Daoy (cell line): Measurements from ENCODE around the gene ASS1. TPM values are rescaled to one million over a fixed set of nuclear protein-coding genes. Genes with fewer than 3 reads are reported as not detected.
A peak's percentile ranks its signal among the peaks of the same experiment; 100 is the strongest.

Source experiments
- DNase-seq: peaks from one replicate; pipeline ENCODE4 v3.0.0-alpha.2; 2015; ENCODE audit warnings: low read depth
- total RNA-seq: library from RNA; depleted of rRNA; stranded (reverse); fragments of >200 nt; shearing (Covaris generic); gene quantifications from 2 replicates; pipeline ENCODE4 v1.2.3, GENCODE V29; 2014; rRNA removed

The ASS1 gene
- total RNA-seq, 1 experiment from 2014 or later = 84.5 TPM

DNA sequence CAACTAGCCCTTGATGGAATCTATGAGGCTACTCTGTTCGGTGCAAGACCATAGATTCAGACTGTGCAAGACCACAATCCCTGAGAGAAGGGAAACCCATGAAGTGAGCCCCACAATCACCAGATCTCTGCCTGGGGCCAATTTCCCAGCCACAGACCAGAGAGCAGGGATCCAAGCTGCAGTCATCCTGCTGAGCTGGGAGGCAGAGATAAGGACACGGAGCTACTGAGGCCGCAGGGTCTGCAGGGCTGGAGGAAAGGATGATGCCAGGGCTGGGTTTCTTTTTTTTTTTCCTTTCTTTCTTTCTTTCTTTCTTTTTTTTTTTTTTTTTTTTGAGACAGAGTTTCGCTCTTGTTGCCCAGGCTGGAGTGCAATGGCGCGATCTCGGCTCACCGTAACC is 86.9 kb downstream of the ASS1 start:
- DNase-seq = no peak

DNA sequence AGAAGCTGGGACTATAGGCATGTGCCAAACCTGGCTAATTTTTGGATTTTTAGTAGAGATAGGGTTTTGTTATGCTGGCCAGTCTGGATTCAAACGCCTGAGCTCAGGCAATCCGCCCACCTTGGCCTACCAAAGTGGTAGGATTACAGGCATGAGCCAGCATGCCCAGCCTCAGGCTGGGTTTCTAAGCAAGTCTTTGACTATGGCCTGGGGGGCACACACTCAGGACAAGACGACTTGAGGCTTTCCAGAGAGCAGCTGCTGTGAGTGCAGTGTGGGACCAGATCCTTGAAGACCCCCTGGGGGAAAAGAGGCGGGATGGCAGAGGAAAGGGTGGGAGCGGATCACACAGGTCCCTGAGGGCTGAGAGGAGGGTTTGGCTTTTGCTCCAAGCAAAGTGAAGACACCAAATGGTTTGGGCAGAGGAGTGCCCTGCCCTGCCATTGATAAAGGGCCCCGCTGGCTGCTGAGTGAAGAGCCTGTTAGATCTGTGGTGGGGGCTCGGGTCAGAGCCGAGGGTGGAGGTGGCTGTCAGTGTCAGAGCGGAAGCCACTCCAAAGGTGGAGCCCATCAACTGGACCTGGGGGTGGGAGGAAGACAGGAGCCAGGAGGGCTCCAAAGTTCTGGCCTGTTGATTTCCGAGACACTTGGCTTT is 87.8 kb downstream of the ASS1 start:
- DNase-seq = no peak

DNA sequence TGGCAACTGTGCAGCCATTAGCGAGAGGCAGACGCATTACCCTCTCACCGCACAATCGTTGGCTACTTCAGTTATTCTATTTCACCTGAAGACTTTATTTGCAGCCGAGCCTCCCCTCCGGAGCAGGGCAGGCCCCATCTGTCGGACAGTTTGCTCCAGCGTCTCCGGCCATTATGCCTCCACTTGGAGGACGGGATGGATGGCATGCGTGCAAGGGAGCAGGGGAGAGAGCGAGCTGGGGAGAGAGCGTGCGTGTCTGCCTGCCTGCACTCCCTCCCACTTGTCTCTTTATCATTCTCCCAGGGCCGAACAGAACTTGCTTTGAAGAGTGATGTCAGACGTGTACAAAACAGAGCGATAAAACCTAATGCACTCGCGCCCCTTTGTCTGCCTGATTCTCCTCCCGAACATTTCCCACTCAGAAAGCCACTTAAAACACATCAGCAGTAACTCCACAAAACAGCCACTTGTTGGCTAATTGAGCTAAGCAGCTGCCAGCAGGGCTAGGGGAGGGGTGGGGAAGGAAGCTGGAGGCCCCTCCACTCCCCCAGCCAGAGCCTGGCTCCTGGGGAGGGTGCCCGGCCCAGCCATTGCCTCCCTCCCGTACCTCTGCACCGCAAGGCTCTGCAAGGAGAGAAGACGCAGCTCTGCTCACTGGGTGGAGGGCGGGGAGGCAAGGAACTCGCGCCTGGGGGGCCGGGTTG is 91.2 kb downstream of the ASS1 start:
- DNase-seq = peak; percentile 41

DNA sequence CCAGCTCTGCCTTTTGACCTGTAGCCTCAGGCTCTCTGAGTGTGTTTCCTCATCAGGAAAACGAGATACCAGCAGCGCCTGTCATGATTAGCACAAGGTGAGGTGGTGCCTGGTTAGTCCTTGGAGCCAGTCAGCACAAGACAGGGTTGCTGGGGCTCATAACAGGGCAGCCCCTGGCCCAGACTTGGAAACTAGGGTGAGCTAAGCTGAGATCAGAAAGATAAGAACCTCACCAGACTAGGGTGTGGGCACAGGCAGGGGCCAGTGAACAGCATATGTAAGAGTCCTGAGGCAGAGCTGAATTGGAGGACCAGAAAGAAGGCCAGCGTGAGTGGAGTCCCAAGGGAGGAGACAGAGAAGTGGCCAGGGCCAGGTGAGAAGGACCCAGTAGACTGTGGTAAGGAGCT is 91.9 kb downstream of the ASS1 start:
- no peak for DNase-seq

DNA sequence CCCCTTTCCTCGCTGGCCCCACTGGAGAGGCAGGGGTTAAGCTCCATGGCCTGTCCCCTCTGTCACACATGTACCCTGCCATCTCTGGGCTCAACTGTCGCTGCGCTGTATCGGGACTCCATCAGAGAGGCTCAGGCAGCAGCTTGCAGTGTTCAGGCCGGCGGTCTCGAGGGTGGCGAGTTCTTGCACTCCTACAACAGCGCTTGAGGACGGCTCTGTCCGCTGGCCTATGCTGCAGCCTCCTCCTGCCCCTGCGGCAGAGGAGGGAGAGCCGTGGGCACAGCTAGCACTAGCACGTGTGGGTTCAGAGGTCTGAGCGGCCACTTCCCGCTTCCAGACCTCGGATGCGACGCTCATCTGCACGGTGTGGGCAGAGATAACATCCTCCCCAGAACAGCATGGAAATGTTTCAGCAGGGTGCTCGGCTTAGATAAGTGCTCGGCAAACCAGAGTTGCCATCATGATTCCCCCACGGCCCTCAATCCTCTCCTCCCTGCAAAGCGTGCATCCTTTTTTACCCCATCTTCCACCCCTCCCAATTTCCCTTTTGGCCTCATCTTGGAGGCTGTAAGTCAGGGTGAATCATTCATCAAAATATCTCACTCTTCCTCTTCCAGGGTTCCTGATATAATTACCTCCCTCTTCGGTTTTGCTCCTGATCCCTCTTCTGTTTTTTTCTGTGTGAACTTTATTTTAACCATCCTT is 92.7 kb downstream of the ASS1 start:
- peak; percentile 30 for DNase-seq

DNA sequence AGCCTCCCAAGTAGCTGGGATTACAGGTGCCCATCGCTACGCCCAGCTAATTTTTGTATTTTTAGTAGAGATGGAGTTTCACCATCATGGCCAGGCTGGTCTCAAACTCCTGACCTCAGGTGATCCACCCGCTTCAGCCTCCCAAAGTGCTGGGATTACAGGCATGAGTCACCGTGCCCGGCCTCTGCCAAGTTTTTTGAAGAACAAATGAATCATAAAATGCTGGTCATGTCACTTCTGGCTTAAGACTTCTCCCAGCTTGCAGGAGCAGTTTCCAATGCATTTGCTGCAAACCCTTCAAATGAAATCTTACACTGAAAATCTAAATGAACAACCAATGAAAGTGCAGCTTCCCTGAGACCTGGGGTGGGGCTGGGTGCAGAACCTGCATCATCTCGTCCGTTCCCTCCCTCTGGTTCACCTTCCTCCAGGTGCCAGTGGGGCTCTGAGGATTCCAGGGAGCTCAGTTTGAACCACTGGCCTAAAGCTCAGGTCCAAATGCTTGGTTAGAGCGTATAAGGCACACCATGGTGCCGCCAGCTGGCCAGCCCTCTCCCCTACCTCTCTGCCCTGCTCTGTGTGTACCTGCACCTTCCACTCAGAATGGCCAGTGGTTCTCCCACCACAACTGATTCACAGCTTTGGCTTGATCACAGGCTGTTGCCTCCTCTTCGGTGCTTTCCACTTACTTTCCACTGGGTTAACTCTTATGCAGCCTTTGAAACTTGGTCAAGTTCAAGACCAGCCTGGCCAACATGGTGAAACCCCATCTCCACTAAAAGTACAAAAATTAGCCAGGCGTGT is 94.9 kb downstream of the ASS1 start:
- DNase-seq = peak; percentile 73

DNA sequence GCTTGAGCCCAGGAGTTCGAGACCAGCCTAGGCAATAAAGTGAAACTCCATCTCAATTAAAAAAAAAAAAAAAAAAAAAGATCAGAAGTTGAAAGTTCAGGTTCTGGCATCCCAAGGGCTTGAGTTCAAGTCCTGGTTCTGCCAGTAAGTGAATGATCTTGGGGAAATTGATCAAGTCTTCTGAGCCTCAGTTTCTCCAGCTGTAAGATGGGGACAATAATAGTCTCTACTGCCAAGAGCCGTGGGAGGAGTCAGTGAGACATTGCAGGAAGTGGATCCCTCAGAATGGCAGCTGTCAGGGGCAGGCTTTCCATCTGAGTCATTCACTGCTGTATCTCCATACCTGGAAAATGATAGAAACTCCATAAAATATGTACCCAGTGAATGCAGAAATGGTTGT is 96.8 kb downstream of the ASS1 start:
- no peak for DNase-seq

DNA sequence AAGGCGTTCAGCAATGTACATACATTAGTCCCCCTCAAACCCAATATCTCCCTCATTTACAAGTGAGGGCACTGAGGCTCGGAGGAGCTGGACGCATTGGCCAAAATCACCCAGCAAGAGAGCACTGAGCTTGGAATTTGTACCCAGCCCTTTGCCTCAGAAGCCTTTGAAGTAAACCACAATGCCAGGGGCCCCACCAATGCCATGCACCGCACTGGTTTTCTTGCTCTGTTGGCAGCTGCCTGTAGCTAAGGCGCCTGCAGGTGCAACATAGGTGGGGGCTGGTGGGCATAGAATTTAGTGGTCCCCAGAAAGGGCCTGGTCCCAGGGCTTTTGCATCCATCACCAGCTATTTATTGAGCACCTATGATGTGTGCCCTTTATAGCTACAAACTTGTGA is 97.3 kb downstream of the ASS1 start:
- DNase-seq = no peak

DNA sequence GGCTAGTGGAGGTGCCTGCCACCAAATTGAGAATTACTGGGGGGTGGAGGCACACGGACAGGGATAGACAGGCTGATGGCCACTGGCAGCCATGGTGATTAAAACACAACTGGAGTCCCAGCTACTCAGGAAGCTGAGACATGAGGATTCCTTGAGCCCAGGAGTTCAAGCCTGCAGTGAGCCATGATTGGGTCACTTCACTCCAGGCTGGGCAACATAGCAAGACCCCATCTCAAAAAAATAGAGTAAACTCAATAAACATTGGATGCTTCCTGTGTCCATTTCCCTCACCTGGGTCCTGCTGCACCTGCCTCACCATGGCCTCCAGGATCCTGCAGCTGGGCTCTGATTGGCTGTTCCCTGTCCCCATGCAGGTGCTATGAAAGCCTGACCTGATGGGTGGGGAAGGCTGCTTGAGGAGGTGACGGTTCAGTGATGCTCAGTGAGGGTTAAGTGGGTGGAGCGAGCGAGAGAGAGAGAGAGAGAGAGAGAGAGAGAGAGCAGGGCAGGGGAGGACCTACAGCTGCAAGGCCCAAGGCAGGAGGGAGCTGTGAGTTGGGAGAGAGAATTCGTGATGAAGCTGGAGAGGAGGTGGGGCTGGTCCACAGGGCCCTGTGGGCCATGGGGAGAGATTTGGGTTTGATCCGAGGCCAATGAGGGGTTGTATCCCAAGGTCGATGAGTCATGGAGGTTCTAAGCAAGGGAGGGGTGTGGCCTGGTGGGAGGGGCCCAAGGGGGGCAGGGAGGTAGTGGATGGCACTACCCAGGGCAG is 97.9 kb downstream of the ASS1 start:
- DNase-seq = peak; percentile 63

DNA sequence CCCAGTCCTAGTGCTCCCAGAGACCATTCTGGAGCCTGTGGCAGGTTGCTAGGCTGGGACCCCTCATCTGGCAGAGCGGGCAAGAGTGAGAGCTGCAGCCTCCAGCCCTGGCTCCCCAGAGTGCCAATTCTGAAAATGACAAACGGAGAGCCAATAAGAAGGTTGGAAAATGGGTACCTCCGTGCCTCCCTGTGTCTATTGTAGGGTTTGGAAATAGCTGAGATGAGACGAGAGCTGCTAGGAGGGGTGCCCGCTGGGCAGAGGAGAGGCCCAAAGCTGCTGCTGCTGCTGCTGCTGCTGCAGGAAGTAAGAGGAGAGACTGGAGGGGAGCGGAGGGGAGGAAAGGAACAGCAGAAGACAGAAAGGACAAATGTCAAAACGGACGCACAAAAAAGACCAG is 98.6 kb downstream of the ASS1 start:
- DNase-seq = no peak

DNA sequence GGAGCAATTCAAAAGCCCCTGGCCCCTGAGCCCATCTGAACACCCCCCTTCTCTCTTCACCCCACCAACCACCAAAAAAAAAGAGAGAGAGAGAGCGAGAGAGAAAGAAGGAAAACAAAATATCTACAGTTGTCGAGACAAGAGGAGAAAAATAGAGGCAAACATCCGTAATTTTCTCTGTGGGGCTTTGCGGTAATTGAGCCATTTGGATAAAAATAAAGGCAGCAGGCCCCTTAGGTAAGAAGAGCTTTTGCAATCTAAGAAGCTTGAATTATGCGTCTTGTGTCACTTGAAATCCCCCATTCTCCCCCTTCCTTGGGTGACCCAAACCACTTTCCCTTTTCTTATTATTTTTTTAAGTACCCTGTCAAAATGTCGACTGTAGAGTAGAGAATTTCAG is 99.1 kb downstream of the ASS1 start:
- no peak for DNase-seq

DNA sequence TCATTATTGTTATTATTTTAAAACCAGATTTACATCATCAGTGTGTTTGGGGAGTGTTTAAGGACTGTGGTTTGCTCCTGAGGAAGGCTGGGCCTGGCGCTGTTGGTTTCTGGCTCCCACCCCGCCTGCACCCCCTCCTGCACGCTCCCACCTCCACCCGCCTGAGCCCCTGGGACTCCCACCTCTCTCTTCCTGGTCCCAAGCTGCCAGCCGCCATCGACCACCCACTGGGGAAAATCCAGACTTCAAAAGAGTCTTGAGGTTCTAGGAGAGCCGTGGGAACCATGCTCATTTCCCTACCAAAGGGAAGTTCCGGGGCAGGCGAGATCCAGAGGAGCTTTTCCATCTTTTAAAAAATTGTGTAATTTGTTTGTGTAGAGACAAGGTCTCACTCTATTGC is 99.6 kb downstream of the ASS1 start:
- no peak for DNase-seq

DNA sequence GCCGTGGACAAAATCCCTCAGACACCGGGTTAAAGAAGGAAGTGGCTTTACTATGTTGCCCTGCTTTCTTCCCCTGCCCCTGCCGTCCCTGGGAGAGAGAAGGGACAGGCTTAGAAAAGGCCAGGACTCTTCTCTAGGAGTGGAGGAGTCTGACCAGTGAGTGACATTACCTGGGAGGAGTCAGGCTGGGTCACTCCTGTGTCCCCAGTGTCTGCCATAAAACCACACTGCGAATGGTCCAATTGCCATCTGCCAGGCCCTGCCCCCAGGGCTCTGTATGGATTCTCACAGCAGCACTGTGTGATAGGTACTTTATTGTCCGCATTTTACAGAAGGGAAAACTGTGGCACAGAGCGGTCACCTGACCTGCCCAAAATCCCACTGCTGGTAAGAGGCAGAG is 103.3 kb downstream of the ASS1 start:
- no peak for DNase-seq

DNA sequence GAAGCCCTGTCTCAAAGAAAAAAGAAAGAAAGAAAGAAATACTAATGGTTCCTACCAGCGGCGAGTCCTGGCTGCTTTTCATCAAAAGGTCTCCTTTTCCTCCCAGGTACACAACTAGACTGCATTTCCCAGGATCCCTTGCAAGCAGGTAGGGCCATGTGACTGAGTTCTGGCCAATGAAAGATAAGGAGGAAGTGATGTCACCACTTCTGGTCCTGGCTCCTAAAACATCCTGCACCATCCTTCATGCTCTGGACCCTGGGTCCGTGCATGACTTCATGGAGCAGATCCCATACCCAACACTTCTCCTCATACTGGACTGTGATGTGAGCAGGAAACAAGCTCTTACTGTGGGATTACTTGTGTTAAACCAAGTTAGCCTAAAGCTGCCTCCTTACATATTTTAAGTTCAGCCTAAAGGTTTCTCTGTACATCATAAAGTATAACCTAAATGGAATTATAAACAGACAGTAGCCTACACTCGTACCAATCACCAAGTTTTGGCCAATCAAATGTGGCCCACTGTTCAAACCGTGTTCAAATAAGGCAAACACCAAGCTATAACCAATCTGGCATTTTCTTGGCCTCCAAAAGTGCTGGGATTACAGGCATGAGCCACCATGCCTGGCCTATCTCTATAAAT is 104.5 kb downstream of the ASS1 start:
- DNase-seq = peak; percentile 43

Other genes with a start within 250 kb of the ASS1 start
- 0.06 TPM in 1 of 2 replicates, not detected in the other for gene HMCN2, start 179.2 kb upstream of the ASS1 start, total RNA-seq
- gene FUBP3, start 134.6 kb downstream of the ASS1 start, total RNA-seq = 61.5 and 80.6 TPM in 2 replicates
- not detected in 2 replicates for gene PRDM12, start 219.6 kb downstream of the ASS1 start, total RNA-seq
- gene EXOSC2, start 248.8 kb downstream of the ASS1 start, total RNA-seq = 71.9 and 95.9 TPM in 2 replicates